Epithelial cell of prostate (primary cell): ENCODE data around the gene DPAGT1.

Experiments
- DNase-seq: peaks from one replicate; pipeline ENCODE4 v3.0.0-alpha.2; 2011; ENCODE audit warnings: low read depth, low spot score
- H3K27ac ChIP-seq: fragments of 450-650 bp; 2 replicates; pipeline ENCODE4 v1.5.1; 2017; ENCODE audit warnings: mild to moderate bottlenecking

The DPAGT1 gene

DNA sequence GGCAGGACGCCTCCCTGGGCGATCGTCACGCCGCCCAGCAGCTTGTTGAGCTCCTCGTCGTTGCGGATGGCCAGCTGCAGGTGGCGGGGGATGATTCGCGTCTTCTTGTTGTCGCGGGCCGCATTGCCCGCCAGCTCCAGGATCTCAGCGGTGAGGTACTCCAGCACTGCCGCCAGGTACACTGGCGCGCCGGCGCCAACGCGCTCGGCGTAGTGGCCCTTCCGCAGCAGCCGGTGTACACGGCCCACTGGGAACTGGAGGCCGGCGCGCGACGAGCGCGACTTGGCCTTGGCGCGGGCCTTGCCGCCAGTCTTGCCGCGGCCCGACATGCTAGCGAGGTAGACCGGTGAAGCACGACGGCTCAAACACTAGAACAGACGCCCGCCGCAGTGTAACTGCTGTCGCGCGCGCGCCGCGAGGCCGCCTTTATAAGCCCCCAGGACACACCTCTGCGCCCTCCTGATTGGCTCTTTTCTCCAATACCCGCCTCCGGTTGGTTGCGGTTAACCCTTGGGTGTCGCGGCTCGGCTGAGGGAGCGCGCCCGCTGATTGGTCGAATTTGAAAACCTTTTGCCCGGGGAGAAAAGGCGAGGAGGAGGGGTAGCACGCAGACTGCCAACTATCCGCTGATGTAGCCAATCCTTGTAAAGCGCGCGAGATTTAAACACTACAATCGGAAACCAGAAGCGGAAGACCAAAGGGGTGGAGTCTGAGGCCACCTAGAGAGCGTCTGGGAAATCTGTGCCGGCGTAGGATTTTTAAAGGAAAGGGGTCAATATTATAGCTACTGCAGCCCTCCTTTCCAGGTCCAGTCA lies 6.4 kb downstream of the DPAGT1 start:
- peak; percentile 98 for DNase-seq
- H3K27ac ChIP-seq: peak overlapping the region; percentile 77

DNA sequence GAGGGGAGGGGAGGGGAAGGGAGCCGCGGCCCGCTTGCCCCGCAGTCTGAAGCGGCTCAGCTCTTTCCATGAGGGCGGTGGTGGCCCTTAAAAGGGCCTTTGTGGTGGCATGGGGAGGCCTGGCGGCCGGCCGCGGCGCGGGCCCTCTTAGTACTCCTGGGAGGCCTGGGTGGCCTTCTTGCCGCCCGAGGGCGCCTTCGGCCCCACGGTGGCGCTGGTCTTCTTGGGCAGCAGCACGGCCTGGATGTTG lies 6.9 kb downstream of the DPAGT1 start:
- peak; percentile 52 for DNase-seq
- peak overlapping the region; percentile 77 for H3K27ac ChIP-seq

GRCh38 chr11:119093942-119094815 lies 7.5 kb downstream of the DPAGT1 start:
- no peak for DNase-seq
- peak overlapping the region; percentile 77 for H3K27ac ChIP-seq

- no peak for DNase-seq
- H3K27ac ChIP-seq: peak overlapping the region; percentile 77
Observed at GRCh38 chr11:119092880-119093842, 8.5 kb downstream of the DPAGT1 start.

DNA sequence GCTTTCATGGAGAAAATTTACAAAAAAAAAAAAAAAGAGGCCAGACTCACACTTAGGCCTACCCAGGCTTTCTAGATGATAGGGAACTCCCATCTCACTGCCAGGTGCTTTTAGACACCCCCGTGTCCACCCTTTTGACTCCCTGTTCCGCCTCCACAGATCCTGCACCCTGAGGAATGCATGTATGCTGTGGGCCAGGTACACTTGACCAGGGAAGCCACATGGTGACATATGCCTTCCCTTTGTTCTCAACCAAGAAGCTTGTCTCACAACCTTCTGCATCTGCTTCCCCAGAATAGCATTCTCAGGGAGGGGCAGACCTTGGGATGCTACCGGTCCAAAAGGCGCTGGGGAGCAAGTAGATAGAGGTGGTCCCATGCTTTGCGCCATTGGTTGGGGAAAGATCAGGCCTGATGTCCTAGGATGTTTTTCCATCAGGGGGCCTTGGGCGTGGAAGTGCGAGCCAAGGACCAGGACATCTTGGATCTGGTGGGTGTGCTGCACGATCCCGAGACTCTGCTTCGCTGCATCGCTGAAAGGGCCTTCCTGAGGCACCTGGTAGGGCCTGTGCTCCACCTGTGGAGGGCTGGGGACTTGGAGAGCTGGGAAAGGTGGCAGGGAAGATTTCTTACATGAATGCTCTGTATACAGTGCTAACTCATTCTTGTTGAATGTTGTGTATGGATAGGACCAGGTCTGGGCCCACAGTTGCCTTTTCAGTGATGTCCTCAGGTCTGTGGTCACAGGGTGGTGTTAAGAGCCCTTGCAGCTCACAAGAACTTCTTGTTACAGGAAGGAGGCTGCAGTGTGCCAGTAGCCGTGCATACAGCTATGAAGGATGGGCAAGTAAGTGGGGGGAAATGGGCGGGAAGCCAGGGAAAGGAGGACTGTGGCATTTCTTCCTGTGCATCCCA lies 9.4 kb downstream of the DPAGT1 start:
- H3K27ac ChIP-seq: no peak overlapping the region
- DNase-seq: no peak

DNA sequence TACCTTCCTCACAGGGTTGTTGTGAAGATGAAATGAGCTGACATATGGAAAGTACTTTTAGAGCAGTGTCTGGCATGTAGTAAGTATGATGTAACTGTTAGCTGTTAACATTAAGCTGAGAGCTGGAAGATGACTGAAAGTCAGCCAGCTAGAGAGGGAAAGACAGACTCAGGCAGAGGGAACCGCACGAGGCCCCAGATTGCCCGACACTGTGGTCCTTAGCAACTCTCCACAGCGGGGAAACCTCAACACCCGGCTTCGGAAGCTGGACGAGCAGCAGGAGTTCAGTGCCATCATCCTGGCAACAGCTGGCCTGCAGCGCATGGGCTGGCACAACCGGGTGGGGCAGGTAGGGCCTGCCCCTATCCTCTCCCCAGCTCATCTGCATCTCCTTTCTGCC lies 10.5 kb downstream of the DPAGT1 start:
- H3K27ac ChIP-seq: no peak overlapping the region
- DNase-seq: no peak

GRCh38 chr11:119089319-119089718 lies 12.3 kb downstream of the DPAGT1 start:
- no peak for DNase-seq
- H3K27ac ChIP-seq: no peak overlapping the region

DNA sequence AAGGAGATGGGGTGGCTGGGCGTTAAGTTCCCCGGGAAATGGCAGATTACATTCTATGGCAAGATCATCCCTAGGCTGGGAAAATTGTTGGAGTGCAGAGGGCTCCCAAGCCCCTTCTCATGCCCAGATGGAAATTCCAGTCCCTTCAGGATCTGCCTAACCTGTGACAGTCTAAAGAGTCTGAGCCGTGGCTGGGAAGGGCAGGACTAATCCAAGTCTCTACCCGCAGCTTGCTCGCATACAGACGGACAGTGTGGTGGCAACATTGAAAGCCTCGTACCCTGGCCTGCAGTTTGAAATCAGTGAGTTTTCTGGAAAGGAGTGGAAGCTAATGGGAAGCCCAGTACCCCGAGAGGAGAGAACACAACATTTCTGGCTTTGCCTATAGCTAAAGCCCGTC lies 13.2 kb downstream of the DPAGT1 start:
- DNase-seq: no peak
- H3K27ac ChIP-seq: no peak overlapping the region

DNA sequence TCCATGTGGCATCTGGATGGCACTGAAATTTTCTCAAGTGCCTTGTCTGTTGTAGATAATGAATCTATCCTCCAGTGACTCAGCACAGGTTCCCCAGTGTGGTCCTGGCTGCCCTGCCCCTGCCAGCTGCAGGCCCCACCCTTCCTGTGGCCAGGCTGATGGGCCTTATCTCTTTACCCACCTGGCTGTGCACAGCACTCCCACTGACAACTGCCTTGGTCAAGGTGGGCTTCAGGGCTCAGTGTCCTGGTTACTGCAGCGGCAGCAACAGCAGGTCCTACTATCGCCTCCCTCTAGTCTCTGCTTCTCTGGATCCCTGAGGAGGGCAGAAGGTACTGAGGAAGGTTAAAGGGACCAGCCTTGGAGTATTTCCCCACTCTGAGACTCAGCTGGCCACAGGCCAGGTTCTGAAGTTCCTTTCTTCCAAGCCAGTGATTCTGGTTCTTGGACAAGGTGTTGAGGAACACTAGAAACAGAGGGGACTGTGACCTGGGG lies 13.9 kb downstream of the DPAGT1 start:
- H3K27ac ChIP-seq: no peak overlapping the region
- DNase-seq: no peak

GRCh38 chr11:119087123-119087522 lies 14.5 kb downstream of the DPAGT1 start:
- H3K27ac ChIP-seq: no peak overlapping the region
- no peak for DNase-seq

- peak overlapping the region; percentile 69 for H3K27ac ChIP-seq
- no peak for DNase-seq
Observed at GRCh38 chr11:119085437-119085847, 16.2 kb downstream of the DPAGT1 start.

GRCh38 chr11:119084663-119085436 lies 16.8 kb downstream of the DPAGT1 start, which contains the start of gene HMBS:
Gene HMBS (plus strand): TSS chr11:119084881. CDS start chr11:119085034, 153 bp downstream.
- peak; percentile 59 for DNase-seq
- H3K27ac ChIP-seq: peak within 1 kb of the TSS; percentile 69

DNA sequence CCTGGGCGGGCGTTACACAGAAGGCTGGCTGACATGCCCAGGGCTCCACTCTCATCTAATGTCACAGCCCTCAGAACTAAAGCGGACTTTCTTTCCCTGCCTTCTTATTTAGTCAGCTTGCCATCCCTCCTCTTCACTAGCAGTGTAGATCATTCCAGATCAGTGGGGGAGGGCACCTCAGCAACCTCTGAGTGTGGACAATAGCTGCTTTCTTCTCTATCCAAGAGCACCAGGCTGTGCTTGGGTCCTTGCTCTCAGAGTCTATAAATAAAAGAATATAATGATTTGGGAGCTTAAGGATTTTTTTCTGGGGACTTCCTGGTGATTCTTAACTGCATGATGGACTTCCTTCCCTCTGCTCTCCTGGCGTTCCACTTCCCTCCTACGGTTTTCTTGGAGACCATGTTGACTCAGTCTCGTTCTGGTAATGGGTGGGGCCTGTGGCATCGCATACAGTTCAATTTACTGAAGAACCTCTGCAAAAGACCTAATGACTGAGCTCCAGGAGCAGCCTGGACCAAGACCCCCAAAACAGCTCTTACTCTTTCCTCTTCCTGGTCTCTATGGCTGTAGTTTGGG lies 19.9 kb downstream of the DPAGT1 start:
- H3K27ac ChIP-seq: no peak overlapping the region
- no peak for DNase-seq

DNA sequence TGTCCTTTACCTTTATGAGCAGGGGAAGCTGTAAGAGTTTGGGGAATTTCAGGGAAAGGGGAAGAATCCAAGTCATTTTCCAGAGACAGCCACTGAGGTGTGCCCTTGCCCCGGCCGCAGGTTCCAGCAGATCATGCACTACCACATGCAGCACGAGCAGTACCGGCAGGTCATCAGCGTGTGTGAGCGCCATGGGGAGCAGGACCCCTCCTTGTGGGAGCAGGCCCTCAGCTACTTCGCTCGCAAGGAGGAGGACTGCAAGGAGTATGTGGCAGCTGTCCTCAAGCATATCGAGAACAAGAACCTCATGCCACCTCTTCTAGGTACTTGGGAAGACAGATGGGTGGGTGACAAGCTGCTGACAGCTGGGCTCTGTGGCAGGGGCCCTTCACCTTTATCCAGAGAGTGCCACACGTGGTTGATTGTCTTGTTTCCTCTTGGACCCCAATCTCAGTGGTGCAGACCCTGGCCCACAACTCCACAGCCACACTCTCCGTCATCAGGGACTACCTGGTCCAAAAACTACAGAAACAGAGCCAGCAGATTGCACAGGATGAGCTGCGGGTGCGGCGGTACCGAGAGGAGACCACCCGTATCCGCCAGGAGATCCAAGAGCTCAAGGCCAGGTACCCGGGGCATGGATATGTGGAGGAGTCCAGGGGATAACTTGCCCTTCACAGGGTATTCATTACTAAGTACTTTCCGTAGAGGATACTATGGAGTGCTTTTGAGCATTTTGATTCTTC lies 22.8 kb downstream of the DPAGT1 start:
- no peak for DNase-seq
- H3K27ac ChIP-seq: no peak overlapping the region

GRCh38 chr11:119077839-119078238 lies 23.8 kb downstream of the DPAGT1 start:
- DNase-seq: no peak
- no peak overlapping the region for H3K27ac ChIP-seq

- H3K27ac ChIP-seq: peak within 1 kb of the TSS; percentile 82
Observed at GRCh38 chr11:119067371-119068222, 34.1 kb downstream of the DPAGT1 start, which contains the start of gene VPS11. Gene VPS11 (plus strand): TSS chr11:119067818. CDS start chr11:119067824, 6 bp downstream.

More at GRCh38 chr11:119067371-119068222, 34.1 kb downstream of the DPAGT1 start, which contains the start of gene VPS11:
- peak; percentile 75 for DNase-seq
